Activated naive CD4-positive, alpha-beta T cell treated with Interleukin-2 at 50 U/mL for 16 hours (primary cell): ENCODE results near the gene PSD.
"Not testable (repeated sequence)": the region's sequence is repeated elsewhere in the genome, so short reads cannot be mapped to it uniquely, and the experiment has no call there.

ENCODE experiments used
- DNase-seq: peaks from one replicate; pipeline ENCODE4 v3.0.0-alpha.2; 2020

Gene PSD

DNA sequence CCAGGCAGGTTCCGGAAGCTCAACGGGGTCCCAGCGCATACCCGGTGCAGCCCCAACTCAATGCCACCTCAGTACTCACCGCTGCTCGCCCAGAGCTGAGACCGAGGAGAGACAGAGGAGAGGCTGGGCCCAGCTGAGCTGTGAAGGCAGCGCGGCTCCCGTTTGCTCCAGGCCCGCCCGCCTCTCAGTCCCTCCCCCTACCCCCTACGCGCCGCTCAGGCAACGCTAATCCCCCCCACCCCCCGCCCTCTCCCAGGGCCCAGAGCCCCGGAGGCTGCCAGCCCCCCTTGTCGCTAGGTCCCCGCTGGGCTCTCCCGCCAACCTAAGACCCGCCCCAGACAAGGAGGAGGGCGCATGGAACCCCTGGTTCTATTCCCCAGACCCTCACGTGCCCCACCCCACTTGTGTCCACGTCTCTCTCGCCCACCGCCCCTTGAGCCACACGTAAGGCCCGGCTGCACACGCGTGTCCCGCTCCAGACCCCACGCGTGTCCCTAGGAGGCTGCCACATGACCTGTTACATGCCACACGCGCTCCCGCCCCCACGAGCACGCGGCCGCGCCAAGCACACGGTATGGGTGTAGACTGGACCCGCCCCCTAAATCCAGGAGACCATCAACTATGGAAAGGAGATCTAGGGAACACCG, at the start of gene PSD:
Gene PSD (minus strand): TSS at position 164 of the 647 bp plus-strand sequence. CDS start 1,747 bp downstream, outside the sequence.
- no peak for DNase-seq

DNA sequence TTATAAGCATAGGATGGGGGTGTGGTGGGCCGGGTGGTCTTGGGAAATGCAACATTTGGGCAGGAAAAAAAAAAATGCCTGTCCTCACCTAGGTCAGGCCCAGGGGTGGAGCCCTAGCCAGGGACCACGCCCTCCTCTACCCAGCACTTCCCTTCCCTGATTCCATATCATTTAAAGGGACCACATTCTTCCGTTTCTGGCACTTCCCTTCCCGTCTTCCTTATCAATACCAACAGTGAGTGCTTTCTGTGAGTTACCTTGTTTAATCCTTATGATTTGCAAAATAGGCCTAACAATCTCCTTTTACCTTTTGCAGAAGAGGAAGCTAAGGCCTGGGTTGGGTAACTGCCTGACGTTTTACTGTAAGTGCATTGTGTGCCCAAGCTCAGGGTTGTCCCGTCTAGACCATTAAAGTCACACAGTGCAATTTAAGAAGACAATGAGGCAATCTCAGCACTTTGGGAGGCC, 49.4 kb upstream of the PSD start:
- no peak for DNase-seq

- DNase-seq, result no peak
These were observed 48.7 kb upstream of the PSD start for GRCh38 chr10:102467318-102467717.

- no peak for DNase-seq
These were observed 46.9 kb upstream of the PSD start for GRCh38 chr10:102465466-102465865.

- DNase-seq, result no peak
These were observed 45.4 kb upstream of the PSD start for GRCh38 chr10:102463983-102464382.

DNA sequence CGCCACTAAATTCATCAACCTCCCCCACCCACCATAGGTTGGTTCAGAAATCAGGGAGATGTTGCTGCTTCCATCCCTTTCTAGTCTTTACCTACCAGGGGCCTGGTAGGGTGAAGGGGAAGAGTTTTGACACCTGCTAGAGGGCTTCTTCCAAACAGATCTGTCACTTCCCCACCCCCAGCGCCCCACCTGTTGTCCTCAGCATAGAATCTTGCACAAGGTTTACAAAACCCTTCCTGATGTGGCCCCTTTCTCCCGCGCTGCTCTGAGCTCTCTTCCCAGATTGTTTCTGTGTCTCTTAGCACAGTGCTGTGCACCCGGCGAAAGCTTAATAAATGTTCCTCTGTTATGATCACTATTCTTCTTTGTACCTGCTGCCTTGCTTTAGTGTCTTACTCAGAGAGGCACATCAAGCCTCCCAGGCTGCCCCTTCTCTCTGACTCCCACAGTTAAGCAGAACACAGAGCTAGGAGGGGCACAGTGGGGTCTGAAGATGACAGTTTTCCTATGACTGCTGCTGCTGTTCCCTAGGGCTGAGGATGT, 44.0 kb upstream of the PSD start:
- no peak for DNase-seq

DNA sequence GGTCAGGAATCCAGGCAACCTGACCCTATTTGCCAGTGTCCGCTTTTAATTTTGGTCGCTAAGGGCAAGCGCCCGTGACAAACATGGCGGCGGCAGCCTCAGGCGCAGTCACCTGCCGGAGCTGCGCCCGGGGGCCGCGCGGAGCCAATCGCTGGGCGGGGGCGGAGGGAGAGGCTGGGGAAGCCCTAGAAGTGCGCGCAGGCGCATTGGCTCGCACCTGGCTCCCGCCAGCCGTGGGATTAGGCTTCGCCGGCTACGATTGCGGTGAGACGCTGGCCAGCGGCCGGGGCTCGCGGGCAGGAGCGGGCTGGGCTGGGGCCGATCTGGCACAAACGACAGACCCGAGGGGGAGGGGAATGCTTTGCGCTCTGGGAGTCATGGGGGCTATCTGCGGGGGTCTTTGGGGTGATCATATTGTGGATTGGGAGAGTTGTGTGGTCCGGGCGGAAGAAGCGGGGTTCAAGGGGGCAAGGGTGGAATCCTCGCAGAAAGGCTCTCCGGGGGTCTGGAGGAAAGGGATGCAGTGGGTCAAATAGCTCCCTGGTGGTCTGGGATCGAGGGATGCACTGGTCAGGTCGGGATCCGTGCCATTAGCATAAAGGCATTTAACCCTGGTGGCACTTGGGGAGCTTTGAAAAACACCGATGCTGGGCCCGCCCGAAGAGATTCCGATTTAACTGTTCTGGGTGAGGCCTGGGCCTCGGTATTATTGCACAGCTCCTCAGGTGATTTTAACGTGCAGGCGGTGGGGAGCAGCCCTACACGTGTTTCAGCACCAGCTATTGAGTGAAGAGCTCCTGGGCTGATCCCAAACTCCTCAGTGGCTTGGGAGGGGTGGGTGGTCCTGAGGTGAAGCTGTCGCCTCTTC, 42.8 kb upstream of the PSD start:
- DNase-seq, result peak; percentile 93

- DNase-seq, result no peak
These were observed 42.2 kb upstream of the PSD start for GRCh38 chr10:102460836-102461186.

DNA sequence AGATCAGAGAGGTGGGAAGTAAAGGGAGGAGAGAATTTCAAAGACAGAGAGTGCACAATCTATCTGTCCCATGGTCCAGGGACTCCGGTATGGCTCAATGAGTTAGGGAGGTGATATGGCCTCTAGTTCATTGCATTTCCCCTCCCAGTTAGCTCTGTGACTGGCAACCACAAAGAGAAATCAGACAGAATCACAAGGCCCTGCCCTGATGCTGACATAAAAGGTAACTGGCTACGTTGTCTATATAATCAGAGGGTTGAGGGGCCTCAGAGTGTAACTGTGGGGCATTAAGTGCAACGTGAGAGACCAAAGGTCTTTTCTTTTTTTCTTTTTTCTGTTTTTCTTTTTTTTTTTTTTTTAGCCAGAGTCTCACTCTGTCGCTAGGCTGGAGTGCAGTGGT, 40.1 kb upstream of the PSD start:
- DNase-seq, result no peak

- DNase-seq, result no peak
These were observed 39.1 kb upstream of the PSD start for GRCh38 chr10:102457591-102458150.

DNA sequence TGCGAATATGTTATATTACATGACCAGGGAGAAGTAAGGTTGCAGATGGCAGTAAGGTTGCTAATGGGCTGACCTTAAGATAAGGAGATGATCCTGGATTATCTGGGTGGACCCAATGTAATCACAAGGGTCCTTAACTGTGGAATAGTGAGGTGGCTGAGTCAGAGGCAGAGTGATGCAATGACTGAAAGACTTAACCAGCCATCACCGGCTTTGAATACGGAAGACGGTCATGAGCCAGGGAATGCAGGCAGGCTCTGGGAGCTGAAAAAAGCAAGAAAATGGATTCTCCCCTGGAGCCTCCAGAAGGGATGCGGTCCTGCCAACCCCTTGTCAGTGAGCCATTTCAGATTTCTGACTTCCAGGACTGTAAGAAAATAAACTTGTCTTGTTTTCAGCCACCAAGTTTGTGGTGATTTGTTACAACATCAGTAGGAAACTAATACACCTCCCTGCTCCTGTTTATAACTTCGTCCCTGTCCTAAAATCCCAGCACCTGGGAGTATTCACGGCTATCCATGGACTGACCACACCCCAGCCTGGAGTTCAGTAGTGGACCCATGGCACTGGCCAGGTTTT, 37.4 kb upstream of the PSD start:
- no peak for DNase-seq

DNA sequence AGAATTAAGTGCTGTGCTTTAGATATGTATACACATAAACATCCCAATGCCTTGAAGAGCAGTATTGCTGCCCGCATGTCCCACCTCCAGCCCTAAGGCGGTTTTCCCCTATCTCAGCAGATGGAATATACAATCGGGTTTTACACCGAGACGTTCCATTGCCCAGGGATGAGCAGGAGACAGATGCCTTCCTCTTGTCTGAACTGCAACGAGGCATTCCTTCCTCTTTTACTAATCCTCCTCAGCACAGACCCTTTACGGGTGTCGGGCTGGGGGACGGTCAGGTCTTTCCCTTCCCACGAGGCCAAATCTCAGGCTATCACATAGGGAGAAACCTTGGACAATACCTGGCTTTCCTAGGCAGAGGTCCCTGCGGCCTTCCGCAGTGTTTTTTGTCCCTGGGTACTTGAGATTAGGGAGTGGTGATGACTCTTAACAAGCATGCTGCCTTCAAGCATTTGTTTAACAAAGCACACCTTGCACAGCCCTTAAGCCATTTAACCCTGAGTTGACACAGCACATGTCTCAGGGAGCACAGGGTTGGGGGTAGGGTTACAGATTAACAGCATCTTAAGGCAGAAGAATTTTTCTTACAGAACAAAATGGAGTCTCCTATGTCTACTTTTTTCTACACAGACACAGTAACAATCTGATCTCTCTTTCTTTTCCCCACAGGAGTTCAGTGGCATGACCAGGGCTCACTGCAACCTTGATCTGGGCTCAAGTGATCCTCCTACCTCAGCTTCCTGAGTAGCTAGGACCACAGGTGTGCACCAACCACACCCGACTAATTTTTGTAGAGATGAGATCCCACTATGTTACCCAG, 36.3 kb upstream of the PSD start:
- DNase-seq, result not testable (repeated sequence)

DNA sequence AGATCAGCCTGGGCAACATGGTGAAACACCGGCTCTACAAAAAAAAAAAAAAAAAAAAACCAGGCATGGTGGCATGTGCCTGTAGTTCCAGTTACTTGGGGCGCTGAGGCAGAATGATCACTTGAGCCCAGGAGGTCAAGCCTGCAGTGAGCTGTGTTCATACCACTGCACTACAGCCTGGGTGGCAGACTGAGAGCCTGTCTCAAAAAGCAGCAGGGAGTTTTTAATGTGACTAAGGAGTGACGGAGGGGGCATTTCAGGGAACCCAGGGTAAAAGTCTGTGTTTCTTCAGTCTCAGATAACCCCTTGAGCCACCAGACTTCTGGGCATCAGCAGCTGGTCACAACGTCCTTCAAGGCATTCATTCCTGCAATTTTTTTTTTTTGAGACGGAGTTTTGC, 34.9 kb upstream of the PSD start:
- DNase-seq, result no peak

GRCh38 chr10:102452672-102453340, 34.2 kb upstream of the PSD start:
- DNase-seq, result peak; percentile 75

GRCh38 chr10:102451105-102451969, 32.8 kb upstream of the PSD start, which contains the start of gene C10orf95:
C10orf95 (minus strand) TSS chr10:102451543; CDS start chr10:102451093, 450 bp downstream.
- DNase-seq, result no peak

- peak; percentile 85 for DNase-seq
These were observed 32.0 kb upstream of the PSD start for GRCh38 chr10:102450374-102451104.

DNA sequence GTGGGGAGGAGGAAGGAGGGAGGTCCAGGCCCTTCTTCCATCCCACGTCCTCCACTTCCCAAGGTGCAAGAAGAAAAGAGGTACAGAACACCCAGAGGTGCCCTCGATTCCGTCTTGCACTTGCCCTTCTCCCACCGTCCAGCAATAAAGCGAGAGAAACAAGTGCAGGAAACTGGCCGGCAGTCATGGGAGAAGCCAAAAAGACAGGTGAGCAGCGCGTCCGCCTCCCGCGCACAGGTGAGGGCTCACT, 31.5 kb upstream of the PSD start:
- DNase-seq, result no peak

- peak; percentile 90 for DNase-seq
These were observed 30.9 kb upstream of the PSD start for GRCh38 chr10:102449321-102450123.

DNA sequence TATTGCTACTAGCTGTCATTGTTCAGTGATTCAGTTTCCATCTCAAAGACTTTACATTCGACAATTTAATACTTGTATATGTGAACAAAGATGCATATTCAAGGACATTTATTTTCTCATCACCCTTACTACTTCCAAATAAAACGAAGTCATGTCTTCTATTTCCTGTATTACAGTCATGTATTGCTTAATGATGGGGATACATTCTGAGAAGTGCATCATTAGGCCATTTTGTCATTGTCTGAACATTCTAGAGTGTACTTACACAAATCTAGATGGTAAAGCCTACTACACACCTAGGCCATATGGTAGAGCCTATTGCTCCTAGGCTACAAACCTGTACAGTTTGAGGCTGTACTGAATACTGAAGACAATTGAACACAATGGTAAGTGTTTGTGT, 26.3 kb upstream of the PSD start:
- no peak for DNase-seq
